ENCODE data around the gene CHRNB2. TPM values are rescaled to one million over a fixed set of nuclear protein-coding genes. Genes with fewer than 3 reads are reported as not detected.

Gene CHRNB2
- total and polyA plus RNA-seq, 2 of the 8 experiments (the other 6 are each of a cell fraction or from before 2014, with no cell fraction given): 3.1 to 4.1 TPM

DNA sequence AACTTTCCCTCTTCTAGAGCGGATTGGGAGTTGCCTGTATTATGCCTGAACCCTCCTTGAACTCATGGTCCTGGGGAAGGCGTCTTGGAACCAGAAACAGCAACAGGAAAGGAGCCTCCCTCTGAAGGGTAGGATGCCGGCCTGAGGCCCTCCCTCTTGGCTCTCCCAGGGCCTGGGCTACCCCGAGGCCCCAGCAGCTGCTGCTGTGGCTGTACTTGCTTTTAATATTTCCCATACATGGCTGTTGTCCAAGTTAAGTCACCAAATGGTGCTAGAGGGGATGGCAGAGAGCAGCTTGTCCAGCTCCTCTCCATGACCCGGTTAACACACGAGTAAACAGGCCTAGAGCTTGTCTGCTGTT lies 10.5 kb downstream of the CHRNB2 start:
- no peak overlapping the region for H3K14ac ChIP-seq (ENCODE audit: insufficient read length)
- ChIA-PET CTCF (ENCODE audit: partially characterized antibody) (interaction anchor here (0.8 to 3.3 kb wide), 7 partner anchors 9 to 366 kb away, joined by 3 to 15 read pairs (median 4); no protein-coding TSS in a partner anchor), POLR2A (ENCODE audit: partially characterized antibody) (interaction anchor here (1.2 to 1.5 kb wide), 3 partner anchors 16 to 97 kb away, joined by 3 to 7 read pairs (median 4); no protein-coding TSS in a partner anchor)
- H4K5ac ChIP-seq (ENCODE audit: insufficient read length, low read depth, low read length): no peak overlapping the region
- no peak overlapping the region for H3K9ac ChIP-seq (replicated peaks in 1 of 4; ENCODE audit: extremely low read depth in 1 of 4, low read depth in 3 of 4, low read length in 3 of 4)
- H3K4ac ChIP-seq (replicated peaks; ENCODE audit: insufficient read length, low read depth, low read length): no peak overlapping the region
- H4K91ac ChIP-seq (replicated peaks; ENCODE audit: insufficient read length, low read length): no peak overlapping the region
- H4K8ac ChIP-seq (ENCODE audit: extremely low read depth, insufficient read depth, low read length): no peak overlapping the region
- H3K23ac ChIP-seq (ENCODE audit: insufficient read length): no peak overlapping the region
- 91% methylated on average over 6 of the region's 6 CpGs; no CpG with 5 or more reads in 1 of the 2 experiments for WGBS, 2 experiments (ENCODE audit: extremely low coverage in 1 of 2, insufficient coverage in 1 of 2, insufficient read length in 1 of 2, insufficient replicate concordance in 2 of 2, low coverage in 1 of 2, low lambda C conversion rate in 2 of 2, missing lambda C conversion rate in 1 of 2)
- no peaks in the 10 kb centered on the region for H3K27me3 ChIP-seq (replicated peaks in 1 of 4; ENCODE audit: control insufficient read depth in 3 of 4, extremely low read depth in 1 of 4, insufficient read depth in 3 of 4, low read length in 3 of 4)
- H3K18ac ChIP-seq (ENCODE audit: extremely low read depth, low read length): no peak overlapping the region
- H2BK5ac ChIP-seq (ENCODE audit: low read depth, low read length): no peak overlapping the region
- H2AK5ac ChIP-seq (ENCODE audit: low read depth, low read length): no peak overlapping the region
- no peak overlapping the region for H2BK120ac ChIP-seq (replicated peaks; ENCODE audit: low read depth, low read length)
- H3K56ac ChIP-seq (replicated peaks; ENCODE audit: insufficient read length, low read depth, low read length): no peak overlapping the region
- no peak overlapping the region for H2BK20ac ChIP-seq (ENCODE audit: low read length)
- no peaks in the 10 kb centered on the region for H3K79me2 ChIP-seq (ENCODE audit: control insufficient read depth in 1 of 2, insufficient read depth in 2 of 2, low read length in 2 of 2)
- H3K36me3 ChIP-seq (ENCODE audit: control insufficient read depth in 2 of 4, insufficient read depth in 4 of 4, low read length in 3 of 4): peaks cover 27 to 44% (median 34%) of the 10 kb centered on the region in 4 experiments
- H3K4me1 ChIP-seq (replicated peaks in 1 of 4; ENCODE audit: control insufficient read depth in 3 of 4, insufficient read depth in 4 of 4, low read length in 3 of 4): no peaks in the 10 kb centered on the region; a peak in 1 of 7 replicates
- no peaks in the 10 kb centered on the region; the same call in 1 of the 2 replicates for H3K79me1 ChIP-seq (ENCODE audit: low read depth, low read length)
- H3K4me3 ChIP-seq (ENCODE audit: extremely low read depth in 1 of 4, insufficient read depth in 2 of 4, low read depth in 3 of 4, low read length in 4 of 4): no peak overlapping the region
- H4K20me1 ChIP-seq (replicated peaks in 1 of 2; ENCODE audit: control insufficient read depth in 1 of 2, insufficient read depth in 2 of 2, low read length in 2 of 2): peaks cover 6 to 21% of the 10 kb centered on the region in 2 experiments
- H2AFZ ChIP-seq (ENCODE audit: low read length): no peak overlapping the region
- no peak for DNase-seq (ENCODE audit: low read depth in 1 of 2, low spot score in 2 of 2)
- no peaks in the 10 kb centered on the region for H3K23me2 ChIP-seq (ENCODE audit: low read depth, low read length)
- no peaks in the 10 kb centered on the region for H3K9me3 ChIP-seq (ENCODE audit: insufficient read depth in 2 of 2, low read depth in 1 of 2, low read length in 1 of 2)
- H2BK12ac ChIP-seq (ENCODE audit: low read depth, low read length): no peak overlapping the region
- no peak overlapping the region for H2BK15ac ChIP-seq (ENCODE audit: low read length)
- no peak for FAIRE-seq
- H3K4me2 ChIP-seq (ENCODE audit: insufficient read depth in 1 of 2, low read depth in 2 of 2, low read length in 2 of 2): no peak overlapping the region
- H3K27ac ChIP-seq (ENCODE audit: low read depth, low read length): no peak overlapping the region
- TF ChIP-seq CHD2 (IDR thresholded peaks at IDR 0.05; ENCODE audit: low read length) (no peak), TBP (IDR thresholded peaks at IDR 0.05; ENCODE audit: low read depth, low read length) (no peak), RFX5 (IDR thresholded peaks at IDR 0.05; ENCODE audit: borderline replicate concordance, low read depth, low read length) (no peak), KDM4A (IDR thresholded peaks at IDR 0.05; ENCODE audit: low read depth, low read length, severe bottlenecking) (no peak), JUND (IDR thresholded peaks at IDR 0.05; ENCODE audit: low read length) (no peak), POLR2A (IDR thresholded peaks at IDR 0.05; ENCODE audit: control extremely low read depth in 1 of 2, low read depth in 2 of 2, low read length in 2 of 2) (no peak), RBBP5 (IDR thresholded peaks at IDR 0.05; ENCODE audit: borderline replicate concordance, low read depth, low read length) (no peak), SAP30 (IDR thresholded peaks at IDR 0.05; ENCODE audit: insufficient read depth, insufficient replicate concordance, low read length) (no peak), ZNF274 (IDR thresholded peaks at IDR 0.05; ENCODE audit: borderline replicate concordance, extremely low read depth, low read length) (no peak), SP1 (IDR thresholded peaks at IDR 0.05; ENCODE audit: low read depth, low read length) (no peak), CREB1 (IDR thresholded peaks at IDR 0.05) (no peak), EGR1 (IDR thresholded peaks at IDR 0.05; ENCODE audit: borderline replicate concordance, low read depth, low read length) (no peak), TAF7 (optimal IDR thresholded peaks at IDR 0.05; ENCODE audit: borderline replicate concordance, low read depth, low read length) (no peak), EZH2 (IDR thresholded peaks at IDR 0.05; ENCODE audit: low read depth, low read length, severe bottlenecking) (no peak)
- TF ChIP-seq, protein P1, sequence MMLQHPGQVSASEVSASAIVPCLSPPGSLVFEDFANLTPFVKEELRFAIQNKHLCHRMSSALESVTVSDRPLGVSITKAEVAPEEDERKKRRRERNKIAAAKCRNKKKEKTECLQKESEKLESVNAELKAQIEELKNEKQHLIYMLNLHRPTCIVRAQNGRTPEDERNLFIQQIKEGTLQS (IDR thresholded peaks at IDR 0.05; ENCODE audit: insufficient read depth, low read depth, low read length): no peak

Data from H1 (cell line).